Neural crest cell (in vitro differentiated cells): ENCODE measurements around the gene PATJ. TPM values are rescaled to one million over a fixed set of nuclear protein-coding genes. Genes with fewer than 3 reads are reported as not detected.
"Not testable (repeated sequence)": the region's sequence is repeated elsewhere in the genome, so short reads cannot be mapped to it uniquely, and the experiment has no call there.

ENCODE experiments used
- DNase-seq: peaks from one replicate; pipeline ENCODE4 v3.0.0; 2021; ENCODE audit warnings: low read depth, mixed read lengths, low spot score
- H3K27ac Mint-ChIP-seq: one replicate; pipeline ENCODE4 v1.8.0; 2021; ENCODE audit warnings: mild to moderate bottlenecking, mixed read lengths; ENCODE audit not compliant: unreplicated experiment
- H3K27me3 Mint-ChIP-seq: 2 replicates; pipeline ENCODE4 v1.8.0; 2021; ENCODE audit warnings: low read depth, mild to moderate bottlenecking, mixed read lengths
- H3K36me3 Mint-ChIP-seq: 2 replicates; pipeline ENCODE4 v1.8.0; 2021; ENCODE audit warnings: low read depth, mild to moderate bottlenecking, mixed read lengths
- H3K4me1 Mint-ChIP-seq: 2 replicates; pipeline ENCODE4 v1.8.0; 2021; ENCODE audit warnings: mixed read lengths
- H3K4me3 Mint-ChIP-seq: one replicate; pipeline ENCODE4 v1.8.0; 2021; ENCODE audit warnings: mild to moderate bottlenecking, mixed read lengths
- H3K9me3 Mint-ChIP-seq: 2 replicates; pipeline ENCODE4 v1.8.0; 2021; ENCODE audit warnings: mixed read lengths
- CTCF ChIP-seq: fragments of 200-600 bp; sonication (generic); conservative IDR thresholded peaks from 2 replicates; pipeline ENCODE4 v1.5.0; 2021; ENCODE audit warnings: antibody characterized with exemption, mild to moderate bottlenecking
- total RNA-seq: library from RNA; stranded (reverse); gene quantifications from 2 replicates; pipeline ENCODE4 v1.2.1, GENCODE V29; 2021

PATJ gene
- total RNA-seq, 1 donor from 2014 or later: 3.9 TPM

DNA sequence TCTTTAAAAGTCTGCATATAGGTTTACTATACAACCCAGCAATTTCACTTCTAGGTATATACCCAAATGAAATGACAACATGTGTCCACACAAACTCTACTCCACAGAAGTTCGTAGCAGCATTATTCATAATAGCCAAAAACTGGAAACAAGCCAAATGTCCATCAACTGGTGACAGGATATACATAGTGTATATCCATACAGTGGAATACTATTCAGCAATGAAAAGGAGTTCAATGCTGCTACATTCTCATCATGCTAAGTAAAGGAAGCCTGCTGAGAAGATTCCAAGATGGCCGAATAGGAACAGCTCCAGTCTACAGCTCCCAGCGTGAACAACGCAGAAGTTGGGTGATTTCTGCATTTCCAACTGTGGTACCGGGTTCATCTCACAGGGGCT, 200.6 kb downstream of the PATJ start:
- DNase-seq: no peak
- peaks cover 8% of the 10 kb centered on the region for H3K9me3 Mint-ChIP-seq
- no peak for TF ChIP-seq CTCF

GRCh38 chr1:61948685-61949084, 206.4 kb downstream of the PATJ start:
- not testable (repeated sequence) for H3K9me3 Mint-ChIP-seq, H3K4me3 Mint-ChIP-seq, H3K27ac Mint-ChIP-seq, H3K27me3 Mint-ChIP-seq, H3K36me3 Mint-ChIP-seq, DNase-seq
- H3K4me1 Mint-ChIP-seq: peaks cover 14% of the 10 kb centered on the region

More for the DNA sequence above, 200.6 kb downstream of the PATJ start:
- H3K27ac Mint-ChIP-seq: no peak overlapping the region
- H3K27me3 Mint-ChIP-seq: no peaks in the 10 kb centered on the region
- peaks cover 5% of the 10 kb centered on the region for H3K36me3 Mint-ChIP-seq
- H3K4me3 Mint-ChIP-seq: no peak overlapping the region
- H3K4me1 Mint-ChIP-seq: no peaks in the 10 kb centered on the region

DNA sequence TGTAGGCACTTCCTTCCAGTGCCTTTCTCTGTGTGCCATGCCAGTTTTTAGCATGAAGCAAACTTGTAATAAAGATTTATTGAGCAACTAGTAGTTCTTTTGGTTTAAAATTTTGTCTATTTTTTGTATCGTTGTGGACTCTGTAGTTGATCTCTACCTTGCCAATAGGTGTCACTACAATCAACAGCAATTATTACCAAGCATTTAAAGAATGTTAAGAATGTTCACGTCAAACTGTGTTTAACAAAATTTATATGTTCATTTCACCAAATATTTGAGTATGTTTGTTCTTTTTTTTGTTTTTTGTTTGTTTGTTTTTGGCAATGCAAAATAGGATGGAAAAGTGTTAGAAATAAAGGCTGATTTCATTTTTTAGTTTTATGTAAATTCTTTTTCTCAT, 208.1 kb downstream of the PATJ start:
- Mint-ChIP-seq H3K9me3 (peaks cover 4% of the 10 kb centered on the region), H3K27me3 (no peaks in the 10 kb centered on the region), H3K4me3 (no peak overlapping the region), H3K36me3 (no peaks in the 10 kb centered on the region), H3K4me1 (peaks cover 14% of the 10 kb centered on the region), H3K27ac (no peak overlapping the region)
- TF ChIP-seq CTCF: peak; percentile 60
- no peak for DNase-seq

- TF ChIP-seq CTCF: no peak
- Mint-ChIP-seq H3K27ac (peak overlapping the region; percentile 69), H3K9me3 (no peaks in the 10 kb centered on the region), H3K4me3 (no peak overlapping the region), H3K4me1 (peaks cover 20% of the 10 kb centered on the region), H3K36me3 (no peaks in the 10 kb centered on the region), H3K27me3 (no peaks in the 10 kb centered on the region)
- no peak for DNase-seq
These were observed 209.7 kb downstream of the PATJ start for GRCh38 chr1:61951731-61952580.

- H3K27me3 Mint-ChIP-seq: no peaks in the 10 kb centered on the region
- no peak overlapping the region for H3K27ac Mint-ChIP-seq
- no peaks in the 10 kb centered on the region for H3K9me3 Mint-ChIP-seq
- peaks cover 27% of the 10 kb centered on the region for H3K4me1 Mint-ChIP-seq
- no peak for DNase-seq
- TF ChIP-seq CTCF: no peak
- H3K36me3 Mint-ChIP-seq: no peaks in the 10 kb centered on the region
- H3K4me3 Mint-ChIP-seq: no peak overlapping the region
These were observed 210.4 kb downstream of the PATJ start for GRCh38 chr1:61952675-61953074.

GRCh38 chr1:61953076-61953789, 211.0 kb downstream of the PATJ start:
- H3K4me1 Mint-ChIP-seq: peaks cover 27% of the 10 kb centered on the region

More at GRCh38 chr1:61953076-61953789, 211.0 kb downstream of the PATJ start:
- Mint-ChIP-seq H3K36me3 (no peaks in the 10 kb centered on the region), H3K4me3 (no peak overlapping the region), H3K27me3 (no peaks in the 10 kb centered on the region), H3K9me3 (no peaks in the 10 kb centered on the region), H3K27ac (no peak overlapping the region)
- no peak for TF ChIP-seq CTCF
- no peak for DNase-seq
